GM12878 (cell line): ENCODE data around the gene CAMK2D. TPM values are rescaled to one million over a fixed set of nuclear protein-coding genes. Genes with fewer than 3 reads are reported as not detected.

Source experiments
- ATAC-seq: fragments of 200-7000 bp; cut with Tn5 transposase; 3 replicates; pipeline ENCODE4 v1.9.1; 2020; ENCODE audit warnings: mild to moderate bottlenecking, moderate library complexity
- BruUV-seq: library from RNA; stranded (reverse); fragments of 400-500 nt; replicated peaks from 2 replicates; lab custom pipeline; 2021; lab: Mats Ljungman, UMichigan
- CTCF ChIA-PET: fragments of 300-600 bp; sonication (Branson Sonifier 250); formaldehyde crosslinking; extraction: SDS; loops from one replicate; lab custom pipeline; 2021; ENCODE audit warnings: inconsistent platforms; lab: Yijun Ruan, JAX
- POLR2A ChIA-PET: fragments of 350-600 bp; formaldehyde crosslinking; extraction: SDS; loops from one replicate; lab custom pipeline; 2021; ENCODE audit warnings: inconsistent platforms; lab: Charles Lee
- RAD21 ChIA-PET: fragments of 300-600 bp; sonication (Branson Sonifier 250); formaldehyde crosslinking; loops from one replicate; lab custom pipeline; 2023; ENCODE audit warnings: antibody characterized with exemption; ENCODE audit not compliant: unreplicated experiment; lab: Charles Lee
- SMC1A ChIA-PET: fragments of 300-600 bp; sonication (Branson Sonifier 250); formaldehyde crosslinking; loops from one replicate; lab custom pipeline; 2023; ENCODE audit not compliant: unreplicated experiment, uncharacterized antibody; lab: Charles Lee
- DNase-seq: peaks from one replicate; pipeline ENCODE4 v3.0.0-alpha.2; 2011; ENCODE audit warnings: low read depth, low spot score
- FAIRE-seq: peaks from 3 replicates; lab custom pipeline; 2011; peaks lifted over from hg19 to GRCh38; lab: Jason Lieb, UNC
- H2AFZ ChIP-seq: 2 replicates; pipeline ENCODE4 v1.6.0; 2011; ENCODE audit warnings: low read depth, low read length, control low read depth; ENCODE audit not compliant: control insufficient read depth
- H3K27ac ChIP-seq: 2 replicates; pipeline ENCODE4 v1.5.1; 2011; ENCODE audit warnings: control low read depth; ENCODE audit not compliant: control insufficient read depth, insufficient read depth
- H3K27me3 ChIP-seq, 2 experiments: replicated peaks in 1 of 2; 2 replicates each; pipeline versions ENCODE4 v1.6.0 to v1.6.1; 2011; ENCODE audit warnings: low read length in 1 of 2; ENCODE audit not compliant: control insufficient read depth in 2 of 2, insufficient read depth in 2 of 2
- H3K36me3 ChIP-seq, 2 experiments: 2 replicates each; pipeline ENCODE4 v1.5.1; 2011; ENCODE audit warnings: low read length in 1 of 2; ENCODE audit not compliant: control insufficient read depth in 2 of 2, insufficient read depth in 2 of 2
- H3K4me1 ChIP-seq: 2 replicates; pipeline ENCODE4 v1.6.1; 2011; ENCODE audit warnings: mild to moderate bottlenecking, low read length, moderate library complexity, mixed read lengths; ENCODE audit not compliant: control insufficient read depth, insufficient read depth
- H3K4me2 ChIP-seq: 2 replicates; pipeline ENCODE4 v1.6.0; 2011; ENCODE audit warnings: control low read depth; ENCODE audit not compliant: control insufficient read depth, insufficient read depth
- H3K4me3 ChIP-seq: fragments of 200-600 bp; sonication (generic); 2 replicates; pipeline ENCODE4 v1.5.1; 2016
- H3K79me2 ChIP-seq: 2 replicates; pipeline ENCODE4 v1.6.0; 2011; ENCODE audit warnings: low read length; ENCODE audit not compliant: control insufficient read depth, insufficient read depth
- H3K9ac ChIP-seq: 2 replicates; pipeline ENCODE4 v1.8.0; 2011; ENCODE audit warnings: low read length, control low read depth, mixed read lengths; ENCODE audit not compliant: control insufficient read depth, insufficient read depth
- H3K9me3 ChIP-seq: replicated peaks from 3 replicates; pipeline ENCODE4 v1.5.1; 2011; ENCODE audit warnings: mild to moderate bottlenecking, low read length; ENCODE audit not compliant: control insufficient read depth, insufficient read depth
- H4K20me1 ChIP-seq: 2 replicates; pipeline ENCODE4 v1.6.0; 2011; ENCODE audit not compliant: control insufficient read depth, insufficient read depth
- EP300 ChIP-seq, 2 experiments: fragments of 150-350 bp in 1 of 2; IDR thresholded peaks; 2 replicates each; pipeline ENCODE4 v1.6.1; 2011 to 2012; ENCODE audit warnings: low read depth in 2 of 2, low read length in 2 of 2, borderline replicate concordance in 1 of 2, improper control_type of control experiment in 1 of 2, inconsistent platforms in 1 of 2; ENCODE audit not compliant: control insufficient read depth in 1 of 2
- HDGF ChIP-seq: fragments of 450-650 bp; IDR thresholded peaks from 2 replicates; pipeline ENCODE4 v1.6.1; 2016; ENCODE audit warnings: antibody characterized with exemption
- IKZF1 ChIP-seq: fragments of 450-650 bp; conservative IDR thresholded peaks from 2 replicates; pipeline ENCODE4 v1.6.1; 2017; ENCODE audit warnings: antibody characterized with exemption, mild to moderate bottlenecking
- MEF2B ChIP-seq: fragments of 450-650 bp; IDR thresholded peaks from 2 replicates; pipeline ENCODE4 v1.6.1; 2018; ENCODE audit warnings: mild to moderate bottlenecking, moderate library complexity; ENCODE audit not compliant: partially characterized antibody, poor library complexity, severe bottlenecking
- RFX5 ChIP-seq: IDR thresholded peaks from 2 replicates; pipeline ENCODE4 v1.6.1; 2011; ENCODE audit warnings: low read depth, low read length, improper control_type of control experiment
- SRF ChIP-seq, 2 experiments: IDR thresholded peaks; 2 replicates each; pipeline ENCODE4 v1.6.1; 2011; ENCODE audit warnings: low read depth in 2 of 2, low read length in 2 of 2, mild to moderate bottlenecking in 1 of 2, moderate library complexity in 1 of 2
- ZNF217 ChIP-seq: fragments of 450-650 bp; IDR thresholded peaks from 2 replicates; pipeline ENCODE4 v1.6.1; 2017; ENCODE audit warnings: antibody characterized with exemption, mild to moderate bottlenecking
- WGBS: methylation state at CpG from one replicate; pipeline ENCODE4 v1.1.6; 2016; ENCODE audit warnings: low lambda C conversion rate; ENCODE audit not compliant: insufficient replicate concordance, insufficient coverage; ENCODE audit errors: missing lambda C conversion rate; 5-methylcytosine and 5-hydroxymethylcytosine counted together
- in situ Hi-C: fragments of 300-500 bp; cut with MboI; formaldehyde crosslinking; loops from 9 replicates; pipeline ENCODE4 v1.14.3; 2018; ENCODE audit warnings: mixed read lengths
- intact Hi-C: fragments of 100-400 bp; cut with micrococcal nuclease; formaldehyde crosslinking; loops from one replicate; pipeline ENCODE4 v1.14.2; 2022; ENCODE audit not compliant: unreplicated experiment
- polyA plus RNA-seq, 11 experiments: library from polyadenylated mRNA; depleted of rRNA in 4 of 11; unstranded in 6 of 11; stranded (reverse) in 5 of 11; fragments of >200 nt; fragmentation: Nextera tagmentation in 4 of 11; fragmentation: Illumina TruSeq in 1 of 11; extraction: Ambion mirVana in 4 of 11; extraction: Trizol in 1 of 11; gene quantifications; 1 replicate in 1 of 11; 2 replicates in 10 of 11; pipeline versions ENCODE4 v1.2.1 to v1.2.3, GENCODE V29; 2011 to 2016; ENCODE audit warnings: inconsistent platforms in 2 of 11, missing spikeins in 2 of 11, low read depth in 1 of 11
- total RNA-seq, 4 experiments: library from RNA; depleted of rRNA in 3 of 4; stranded (reverse); fragments of >200 nt in 3 of 4; fragmentation: Illumina TruSeq in 1 of 4; extraction: Trizol in 1 of 4; gene quantifications; 2 replicates each; pipeline versions ENCODE4 v1.2.1 to v1.2.3, GENCODE V29; 2013 to 2021
- TF ChIP-seq, protein P1 (sequence below): fragments of 450-650 bp; IDR thresholded peaks from 2 replicates; pipeline ENCODE4 v1.6.1; 2017; ENCODE audit warnings: mild to moderate bottlenecking, moderate library complexity
- TF ChIP-seq, protein P2 (sequence below): fragments of 450-650 bp; IDR thresholded peaks from 2 replicates; pipeline ENCODE4 v1.6.1; 2016; ENCODE audit warnings: mild to moderate bottlenecking, moderate library complexity, borderline replicate concordance

CAMK2D gene
- total and polyA plus RNA-seq, 10 of the 15 experiments (the other 5 are each of a cell fraction or from before 2014, with no cell fraction given), result 6.9 to 88.5 (median 12.9) TPM

GRCh38 chr4:113442826-113443225, 318.7 kb downstream of the CAMK2D start (continued):
- TF ChIP-seq, protein P1, sequence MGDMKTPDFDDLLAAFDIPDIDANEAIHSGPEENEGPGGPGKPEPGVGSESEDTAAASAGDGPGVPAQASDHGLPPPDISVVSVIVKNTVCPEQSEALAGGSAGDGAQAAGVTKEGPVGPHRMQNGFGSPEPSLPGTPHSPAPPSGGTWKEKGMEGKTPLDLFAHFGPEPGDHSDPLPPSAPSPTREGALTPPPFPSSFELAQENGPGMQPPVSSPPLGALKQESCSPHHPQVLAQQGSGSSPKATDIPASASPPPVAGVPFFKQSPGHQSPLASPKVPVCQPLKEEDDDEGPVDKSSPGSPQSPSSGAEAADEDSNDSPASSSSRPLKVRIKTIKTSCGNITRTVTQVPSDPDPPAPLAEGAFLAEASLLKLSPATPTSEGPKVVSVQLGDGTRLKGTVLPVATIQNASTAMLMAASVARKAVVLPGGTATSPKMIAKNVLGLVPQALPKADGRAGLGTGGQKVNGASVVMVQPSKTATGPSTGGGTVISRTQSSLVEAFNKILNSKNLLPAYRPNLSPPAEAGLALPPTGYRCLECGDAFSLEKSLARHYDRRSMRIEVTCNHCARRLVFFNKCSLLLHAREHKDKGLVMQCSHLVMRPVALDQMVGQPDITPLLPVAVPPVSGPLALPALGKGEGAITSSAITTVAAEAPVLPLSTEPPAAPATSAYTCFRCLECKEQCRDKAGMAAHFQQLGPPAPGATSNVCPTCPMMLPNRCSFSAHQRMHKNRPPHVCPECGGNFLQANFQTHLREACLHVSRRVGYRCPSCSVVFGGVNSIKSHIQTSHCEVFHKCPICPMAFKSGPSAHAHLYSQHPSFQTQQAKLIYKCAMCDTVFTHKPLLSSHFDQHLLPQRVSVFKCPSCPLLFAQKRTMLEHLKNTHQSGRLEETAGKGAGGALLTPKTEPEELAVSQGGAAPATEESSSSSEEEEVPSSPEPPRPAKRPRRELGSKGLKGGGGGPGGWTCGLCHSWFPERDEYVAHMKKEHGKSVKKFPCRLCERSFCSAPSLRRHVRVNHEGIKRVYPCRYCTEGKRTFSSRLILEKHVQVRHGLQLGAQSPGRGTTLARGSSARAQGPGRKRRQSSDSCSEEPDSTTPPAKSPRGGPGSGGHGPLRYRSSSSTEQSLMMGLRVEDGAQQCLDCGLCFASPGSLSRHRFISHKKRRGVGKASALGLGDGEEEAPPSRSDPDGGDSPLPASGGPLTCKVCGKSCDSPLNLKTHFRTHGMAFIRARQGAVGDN, result no peak

DNA sequence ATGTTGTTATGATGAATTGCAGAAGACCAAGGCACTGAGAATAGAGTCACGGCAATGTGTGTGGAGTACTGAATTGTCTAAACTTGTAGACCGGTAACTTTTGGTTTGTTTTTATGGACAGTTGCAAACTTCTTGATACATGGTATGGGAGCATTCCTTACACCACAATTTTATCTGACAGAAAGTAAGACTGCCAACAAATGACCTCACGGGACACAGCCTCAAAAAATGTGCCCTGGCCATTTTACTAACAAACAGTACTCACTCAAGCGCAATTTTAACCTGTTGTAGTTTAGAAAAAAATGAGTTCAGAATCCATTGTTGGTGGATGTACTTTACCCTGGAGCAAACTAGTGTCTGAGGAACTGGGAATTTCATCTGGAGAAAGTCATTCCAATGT, 321.2 kb downstream of the CAMK2D start:
- ChIA-PET SMC1A (no interaction called here), RAD21 (no interaction called here), CTCF (no interaction called here), POLR2A (no interaction called here)
- Histone ChIP-seq H3K36me3 (no peaks in the 10 kb centered on the region), H3K27ac (no peak overlapping the region), H4K20me1 (no peaks in the 10 kb centered on the region), H3K27me3 (no peaks in the 10 kb centered on the region), H3K4me3 (no peak overlapping the region), H3K9me3 (no peaks in the 10 kb centered on the region), H3K79me2 (no peaks in the 10 kb centered on the region), H3K4me2 (no peak overlapping the region), H3K9ac (no peak overlapping the region), H3K4me1 (no peaks in the 10 kb centered on the region), H2AFZ (no peak overlapping the region)
- intact Hi-C loops (no loop called here), in situ Hi-C loops (no loop called here)
- FAIRE-seq (no peak), DNase-seq (no peak), ATAC-seq (no peak)
- 88% methylated on average over 4 of the region's 4 CpGs for WGBS
- BruUV-seq, result no TSS peak
- TF ChIP-seq, protein P1, result no peak
- no peak for TF ChIP-seq MEF2B
- no peak for TF ChIP-seq HDGF
- no peak for TF ChIP-seq RFX5
- TF ChIP-seq, protein P2, sequence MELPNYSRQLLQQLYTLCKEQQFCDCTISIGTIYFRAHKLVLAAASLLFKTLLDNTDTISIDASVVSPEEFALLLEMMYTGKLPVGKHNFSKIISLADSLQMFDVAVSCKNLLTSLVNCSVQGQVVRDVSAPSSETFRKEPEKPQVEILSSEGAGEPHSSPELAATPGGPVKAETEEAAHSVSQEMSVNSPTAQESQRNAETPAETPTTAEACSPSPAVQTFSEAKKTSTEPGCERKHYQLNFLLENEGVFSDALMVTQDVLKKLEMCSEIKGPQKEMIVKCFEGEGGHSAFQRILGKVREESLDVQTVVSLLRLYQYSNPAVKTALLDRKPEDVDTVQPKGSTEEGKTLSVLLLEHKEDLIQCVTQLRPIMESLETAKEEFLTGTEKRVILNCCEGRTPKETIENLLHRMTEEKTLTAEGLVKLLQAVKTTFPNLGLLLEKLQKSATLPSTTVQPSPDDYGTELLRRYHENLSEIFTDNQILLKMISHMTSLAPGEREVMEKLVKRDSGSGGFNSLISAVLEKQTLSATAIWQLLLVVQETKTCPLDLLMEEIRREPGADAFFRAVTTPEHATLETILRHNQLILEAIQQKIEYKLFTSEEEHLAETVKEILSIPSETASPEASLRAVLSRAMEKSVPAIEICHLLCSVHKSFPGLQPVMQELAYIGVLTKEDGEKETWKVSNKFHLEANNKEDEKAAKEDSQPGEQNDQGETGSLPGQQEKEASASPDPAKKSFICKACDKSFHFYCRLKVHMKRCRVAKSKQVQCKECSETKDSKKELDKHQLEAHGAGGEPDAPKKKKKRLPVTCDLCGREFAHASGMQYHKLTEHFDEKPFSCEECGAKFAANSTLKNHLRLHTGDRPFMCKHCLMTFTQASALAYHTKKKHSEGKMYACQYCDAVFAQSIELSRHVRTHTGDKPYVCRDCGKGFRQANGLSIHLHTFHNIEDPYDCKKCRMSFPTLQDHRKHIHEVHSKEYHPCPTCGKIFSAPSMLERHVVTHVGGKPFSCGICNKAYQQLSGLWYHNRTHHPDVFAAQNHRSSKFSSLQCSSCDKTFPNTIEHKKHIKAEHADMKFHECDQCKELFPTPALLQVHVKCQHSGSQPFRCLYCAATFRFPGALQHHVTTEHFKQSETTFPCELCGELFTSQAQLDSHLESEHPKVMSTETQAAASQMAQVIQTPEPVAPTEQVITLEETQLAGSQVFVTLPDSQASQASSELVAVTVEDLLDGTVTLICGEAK, result no peak
- TF ChIP-seq EP300 (IDR thresholded peaks at IDR 0.05; ENCODE audit: borderline replicate concordance in 1 of 2, control insufficient read depth in 1 of 2, low read depth in 2 of 2, low read length in 2 of 2), result no peak
- TF ChIP-seq IKZF1, result no peak
- TF ChIP-seq ZNF217, result no peak
- no peak for TF ChIP-seq SRF (IDR thresholded peaks at IDR 0.05; ENCODE audit: low read depth in 2 of 2, low read length in 2 of 2)
